H9 (cell line): Measurements from ENCODE around the gene SLIT1. TPM values are rescaled to one million over a fixed set of nuclear protein-coding genes. Genes with fewer than 3 reads are reported as not detected.

Experiments
- DNase-seq: peaks from one replicate; pipeline ENCODE4 v3.0.0-alpha.2; 2017
- H2AFZ ChIP-seq: one replicate; pipeline ENCODE4 v1.6.1; 2013; ENCODE audit warnings: mild to moderate bottlenecking, low read length, control low read depth, moderate library complexity
- H2AK5ac ChIP-seq: 2 replicates; pipeline ENCODE4 v1.6.1; 2013; ENCODE audit warnings: low read length, control low read depth, mixed read lengths; ENCODE audit not compliant: insufficient read length
- H2BK120ac ChIP-seq: one replicate; pipeline ENCODE4 v1.6.1; 2013; ENCODE audit warnings: low read depth, mild to moderate bottlenecking, low read length, control low read depth, inconsistent platforms; ENCODE audit not compliant: poor library complexity, severe bottlenecking
- H2BK12ac ChIP-seq: 2 replicates; pipeline ENCODE4 v1.6.1; 2013; ENCODE audit warnings: low read length, control low read depth, mixed read lengths, low read depth; ENCODE audit not compliant: insufficient read length
- H2BK15ac ChIP-seq: 2 replicates; pipeline ENCODE4 v1.6.1; 2013; ENCODE audit warnings: low read depth, low read length, control low read depth
- H2BK20ac ChIP-seq: one replicate; pipeline ENCODE4 v1.6.1; 2013; ENCODE audit warnings: low read depth, mild to moderate bottlenecking, low read length, control low read depth, inconsistent platforms; ENCODE audit not compliant: poor library complexity, severe bottlenecking
- H2BK5ac ChIP-seq: 2 replicates; pipeline ENCODE4 v1.6.1; 2013; ENCODE audit warnings: low read length, control low read depth, mixed read lengths; ENCODE audit not compliant: insufficient read length
- H3K14ac ChIP-seq: 2 replicates; pipeline ENCODE4 v1.6.1; 2013; ENCODE audit warnings: low read length, control low read depth; ENCODE audit not compliant: insufficient read depth
- H3K18ac ChIP-seq: 2 replicates; pipeline ENCODE4 v1.6.1; 2013; ENCODE audit warnings: low read depth, mild to moderate bottlenecking, mixed read lengths, low read length, control low read depth; ENCODE audit not compliant: insufficient read length
- H3K23ac ChIP-seq: 2 replicates; pipeline ENCODE4 v1.6.1; 2013; ENCODE audit warnings: low read length, control low read depth, mixed read lengths, low read depth; ENCODE audit not compliant: insufficient read length
- H3K23me2 ChIP-seq: 2 replicates; pipeline ENCODE4 v1.6.1; 2013; ENCODE audit warnings: low read depth, mild to moderate bottlenecking, mixed read lengths, low read length, control low read depth; ENCODE audit not compliant: insufficient read length, poor library complexity, severe bottlenecking
- H3K27ac ChIP-seq: 2 replicates; pipeline ENCODE4 v1.5.1; 2013; ENCODE audit warnings: low read length, control low read depth, mixed read lengths, low read depth; ENCODE audit not compliant: insufficient read length
- H3K27me3 ChIP-seq: 2 replicates; pipeline ENCODE4 v1.6.1; 2013; ENCODE audit warnings: low read length, control low read depth, inconsistent platforms; ENCODE audit not compliant: insufficient read depth
- H3K4ac ChIP-seq: 2 replicates; pipeline ENCODE4 v1.6.1; 2013; ENCODE audit warnings: low read depth, mild to moderate bottlenecking, control low read depth, inconsistent platforms, low read length, moderate library complexity
- H3K4me1 ChIP-seq: 2 replicates; pipeline ENCODE4 v1.6.1; 2013; ENCODE audit warnings: low read length, control low read depth, inconsistent platforms; ENCODE audit not compliant: insufficient read depth
- H3K4me2 ChIP-seq: 2 replicates; pipeline ENCODE4 v1.6.1; 2013; ENCODE audit warnings: low read length, control low read depth, mixed read lengths; ENCODE audit not compliant: insufficient read length, insufficient read depth
- H3K56ac ChIP-seq: 2 replicates; pipeline ENCODE4 v1.6.1; 2013; ENCODE audit warnings: low read depth, mild to moderate bottlenecking, mixed read lengths, low read length, control low read depth; ENCODE audit not compliant: insufficient read length
- H3K79me1 ChIP-seq: 2 replicates; pipeline ENCODE4 v1.6.1; 2013; ENCODE audit warnings: low read depth, mild to moderate bottlenecking, moderate library complexity, low read length, control low read depth, inconsistent platforms; ENCODE audit not compliant: insufficient read depth, poor library complexity, severe bottlenecking
- H3K79me2 ChIP-seq: 2 replicates; pipeline ENCODE4 v1.6.1; 2013; ENCODE audit warnings: low read length, control low read depth, inconsistent platforms; ENCODE audit not compliant: insufficient read depth
- H3K9ac ChIP-seq: 2 replicates; pipeline ENCODE4 v1.6.1; 2013; ENCODE audit warnings: low read length, control low read depth, mixed read lengths; ENCODE audit not compliant: insufficient read length; ENCODE audit errors: extremely low read depth
- H3K9me3 ChIP-seq: one replicate; pipeline ENCODE4 v1.6.1; 2013; ENCODE audit warnings: low read depth, low read length, inconsistent platforms; ENCODE audit not compliant: control insufficient read depth
- H3T11ph ChIP-seq: one replicate; pipeline ENCODE4 v1.6.1; 2013; ENCODE audit warnings: mild to moderate bottlenecking, low read length, control low read depth, inconsistent platforms
- H4K20me1 ChIP-seq: one replicate; pipeline ENCODE4 v1.6.1; 2013; ENCODE audit not compliant: control insufficient read depth, insufficient read length, insufficient read depth
- H4K5ac ChIP-seq: 2 replicates; pipeline ENCODE4 v1.6.1; 2013; ENCODE audit warnings: low read depth, mild to moderate bottlenecking, mixed read lengths, low read length, control low read depth; ENCODE audit not compliant: insufficient read length
- H4K8ac ChIP-seq: replicated peaks from 2 replicates; pipeline ENCODE4 v1.6.1; 2013; ENCODE audit warnings: low read length, control low read depth, mixed read lengths, low read depth; ENCODE audit not compliant: insufficient read length
- H4K91ac ChIP-seq: 2 replicates; pipeline ENCODE4 v1.6.1; 2013; ENCODE audit warnings: low read depth, mild to moderate bottlenecking, moderate library complexity, mixed read lengths, low read length, control low read depth; ENCODE audit not compliant: insufficient read length
- H3K27ac Mint-ChIP-seq, 3 experiments: 2 replicates in 2 of 3; 3 replicates in 1 of 3; pipeline ENCODE4 v1.8.0; 2020 to 2021; ENCODE audit warnings: mixed read lengths in 3 of 3, mild to moderate bottlenecking in 1 of 3, moderate library complexity in 1 of 3
- H3K27me3 Mint-ChIP-seq: 2 replicates; pipeline ENCODE4 v1.8.0; 2021; ENCODE audit warnings: low read depth, mild to moderate bottlenecking, moderate library complexity, mixed read lengths
- H3K36me3 Mint-ChIP-seq, 3 experiments: 2 replicates in 2 of 3; 3 replicates in 1 of 3; pipeline ENCODE4 v1.8.0; 2020 to 2021; ENCODE audit warnings: low read depth in 3 of 3, mixed read lengths in 3 of 3; ENCODE audit not compliant: insufficient read depth in 1 of 3
- H3K4me1 Mint-ChIP-seq, 2 experiments: 2 replicates each; pipeline ENCODE4 v1.8.0; 2020; ENCODE audit warnings: mixed read lengths in 2 of 2
- H3K4me3 Mint-ChIP-seq, 2 experiments: 2 replicates in 1 of 2; 3 replicates in 1 of 2; pipeline ENCODE4 v1.8.0; 2020 to 2021; ENCODE audit warnings: mild to moderate bottlenecking in 2 of 2, mixed read lengths in 2 of 2, moderate library complexity in 1 of 2
- H3K9me3 Mint-ChIP-seq, 2 experiments: 2 replicates in 1 of 2; 3 replicates in 1 of 2; pipeline ENCODE4 v1.8.0; 2020; ENCODE audit warnings: mild to moderate bottlenecking in 2 of 2, mixed read lengths in 2 of 2, moderate library complexity in 1 of 2
- WGBS: extraction: QIAGEN DNeasy Blood & Tissue Kit; methylation state at CpG from one replicate; pipeline ENCODE4 v1.1.7; 2013; ENCODE audit warnings: missing lambda C conversion rate, low lambda C conversion rate, mixed read lengths; ENCODE audit not compliant: insufficient read length; ENCODE audit errors: extremely low coverage; 5-methylcytosine and 5-hydroxymethylcytosine counted together
- total RNA-seq: library from RNA; stranded (reverse); gene quantifications from 2 replicates; pipeline ENCODE4 v1.2.1, GENCODE V29; 2021
- TF ChIP-seq, protein P1 (sequence below): fragments of 200-600 bp; sonication (generic); conservative IDR thresholded peaks from 3 replicates; pipeline ENCODE4 v1.8.0; 2021; ENCODE audit warnings: antibody characterized with exemption, mild to moderate bottlenecking

Gene SLIT1
- total RNA-seq, 1 experiment from 2014 or later, result 0.57 TPM

DNA sequence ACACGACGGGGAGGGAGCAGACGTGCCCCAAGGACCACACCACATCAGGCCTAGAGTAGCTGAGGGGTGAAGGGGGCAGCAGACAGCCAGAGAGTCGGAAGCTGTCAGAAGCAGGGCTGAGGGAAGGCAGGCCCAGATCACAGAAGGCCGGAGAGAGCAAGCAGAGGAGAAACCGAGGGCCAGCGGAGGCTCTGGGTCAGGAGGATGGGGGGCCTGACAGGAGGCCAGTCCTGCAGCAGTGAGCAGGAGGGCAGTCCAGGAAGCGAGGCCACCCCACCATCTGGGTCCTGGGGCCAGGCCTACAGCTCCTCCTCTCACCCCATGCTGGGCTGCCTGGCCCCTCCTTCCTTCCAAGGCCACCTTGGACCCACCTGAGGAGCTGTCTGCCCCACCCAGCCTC lies 20.3 kb downstream of the SLIT1 start:
- Histone ChIP-seq H3T11ph (no peak overlapping the region), H3K18ac (no peak overlapping the region), H2BK15ac (no peak overlapping the region), H3K23me2 (no peaks in the 10 kb centered on the region), H3K4ac (no peak overlapping the region), H3K27ac (no peak overlapping the region), H2AK5ac (no peak overlapping the region), H4K91ac (no peak overlapping the region), H3K4me2 (no peak overlapping the region), H2BK5ac (no peak overlapping the region), H2BK12ac (no peak overlapping the region), H2AFZ (no peak overlapping the region), H3K23ac (no peak overlapping the region), H3K14ac (no peak overlapping the region), H3K79me1 (no peaks in the 10 kb centered on the region), H2BK120ac (no peak overlapping the region), H4K20me1 (no peaks in the 10 kb centered on the region), H3K4me1 (peaks cover 4% of the 10 kb centered on the region; the same call in 1 of the 2 replicates), H4K8ac (no peak overlapping the region), H3K9ac (no peak overlapping the region), H3K9me3 (no peaks in the 10 kb centered on the region), H3K27me3 (no peaks in the 10 kb centered on the region), H3K56ac (no peak overlapping the region), H2BK20ac (no peak overlapping the region), H4K5ac (no peak overlapping the region), H3K79me2 (no peaks in the 10 kb centered on the region)
- Mint-ChIP-seq H3K27ac (peak overlapping the region in 2 of 3 experiments; percentile 74 to 80; a peak in 1 of 7 replicates), H3K9me3 (no peaks in the 10 kb centered on the region), H3K4me1 (peaks cover 12 to 39% of the 10 kb centered on the region in 2 experiments), H3K4me3 (no peak overlapping the region), H3K27me3 (peaks cover 1% of the 10 kb centered on the region; the same call in 1 of the 2 replicates), H3K36me3 (no peaks in the 10 kb centered on the region)
- WGBS, result no CpG with 5 or more reads among the region's 8 CpGs
- TF ChIP-seq, protein P1, sequence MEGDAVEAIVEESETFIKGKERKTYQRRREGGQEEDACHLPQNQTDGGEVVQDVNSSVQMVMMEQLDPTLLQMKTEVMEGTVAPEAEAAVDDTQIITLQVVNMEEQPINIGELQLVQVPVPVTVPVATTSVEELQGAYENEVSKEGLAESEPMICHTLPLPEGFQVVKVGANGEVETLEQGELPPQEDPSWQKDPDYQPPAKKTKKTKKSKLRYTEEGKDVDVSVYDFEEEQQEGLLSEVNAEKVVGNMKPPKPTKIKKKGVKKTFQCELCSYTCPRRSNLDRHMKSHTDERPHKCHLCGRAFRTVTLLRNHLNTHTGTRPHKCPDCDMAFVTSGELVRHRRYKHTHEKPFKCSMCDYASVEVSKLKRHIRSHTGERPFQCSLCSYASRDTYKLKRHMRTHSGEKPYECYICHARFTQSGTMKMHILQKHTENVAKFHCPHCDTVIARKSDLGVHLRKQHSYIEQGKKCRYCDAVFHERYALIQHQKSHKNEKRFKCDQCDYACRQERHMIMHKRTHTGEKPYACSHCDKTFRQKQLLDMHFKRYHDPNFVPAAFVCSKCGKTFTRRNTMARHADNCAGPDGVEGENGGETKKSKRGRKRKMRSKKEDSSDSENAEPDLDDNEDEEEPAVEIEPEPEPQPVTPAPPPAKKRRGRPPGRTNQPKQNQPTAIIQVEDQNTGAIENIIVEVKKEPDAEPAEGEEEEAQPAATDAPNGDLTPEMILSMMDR, result no peak
- no peak for DNase-seq
